ENCODE measurements around the gene SNCB. TPM values are rescaled to one million over a fixed set of nuclear protein-coding genes. Genes with fewer than 3 reads are reported as not detected.

The SNCB gene
- total RNA-seq, 2 donors from 2014 or later: not detected

- Histone ChIP-seq H3K9me3 (no peaks in the 10 kb centered on the region), H3K9ac (ENCODE audit: low read depth in 2 of 2, low read length in 2 of 2) (no peak overlapping the region), H3K27me3 (no peaks in the 10 kb centered on the region), H3K27ac (no peak overlapping the region), H3K36me3 (no peaks in the 10 kb centered on the region), H3K4me3 (no peak overlapping the region), H3K4me1 (peaks cover 3% of the 10 kb centered on the region)
- no peak for DNase-seq
- no peak for TF ChIP-seq CTCF (IDR thresholded peaks at IDR 0.05)
- intact Hi-C loops (cut with DNase I): loop anchor here (5.0 kb wide), 1 partner anchor 294 kb away; no protein-coding TSS in a partner anchor
Observed at GRCh38 chr5:176663566-176663965, 33.2 kb upstream of the SNCB start.

GRCh38 chr5:176662371-176663333 is 32.3 kb upstream of the SNCB start:
- Histone ChIP-seq H3K4me3 (no peak overlapping the region), H3K9ac (ENCODE audit: low read depth in 2 of 2, low read length in 2 of 2) (no peak overlapping the region), H3K4me1 (peaks cover 9% of the 10 kb centered on the region), H3K27me3 (no peaks in the 10 kb centered on the region), H3K36me3 (no peaks in the 10 kb centered on the region), H3K27ac (no peak overlapping the region), H3K9me3 (no peaks in the 10 kb centered on the region)
- no peak for DNase-seq
- intact Hi-C loops (cut with DNase I): loop anchor here (5.0 kb wide), 1 partner anchor 295 kb away; no protein-coding TSS in a partner anchor
- no peak for TF ChIP-seq CTCF (IDR thresholded peaks at IDR 0.05)

- Histone ChIP-seq H3K27ac (no peak overlapping the region), H3K9ac (ENCODE audit: low read depth in 2 of 2, low read length in 2 of 2) (no peak overlapping the region), H3K36me3 (no peaks in the 10 kb centered on the region), H3K4me1 (peaks cover 9% of the 10 kb centered on the region), H3K9me3 (no peaks in the 10 kb centered on the region), H3K4me3 (no peak overlapping the region), H3K27me3 (no peaks in the 10 kb centered on the region)
- no peak for DNase-seq
- intact Hi-C loops (cut with DNase I): loop anchor here (5.0 kb wide), 1 partner anchor 296 kb away; no protein-coding TSS in a partner anchor
- no peak for TF ChIP-seq CTCF (IDR thresholded peaks at IDR 0.05)
Observed at GRCh38 chr5:176661676-176662075, 31.3 kb upstream of the SNCB start.

GRCh38 chr5:176660860-176661641 is 30.7 kb upstream of the SNCB start:
- Histone ChIP-seq H3K9me3 (no peaks in the 10 kb centered on the region), H3K4me3 (no peak overlapping the region), H3K27me3 (no peaks in the 10 kb centered on the region), H3K4me1 (peaks cover 9% of the 10 kb centered on the region), H3K9ac (ENCODE audit: low read depth in 2 of 2, low read length in 2 of 2) (no peak overlapping the region), H3K36me3 (no peaks in the 10 kb centered on the region), H3K27ac (no peak overlapping the region)
- peak; percentile 71 for DNase-seq
- intact Hi-C loops (cut with DNase I): loop anchor here (5.0 kb wide), 1 partner anchor 296 kb away; no protein-coding TSS in a partner anchor
- peak; percentile 98 for TF ChIP-seq CTCF (IDR thresholded peaks at IDR 0.05)

DNA sequence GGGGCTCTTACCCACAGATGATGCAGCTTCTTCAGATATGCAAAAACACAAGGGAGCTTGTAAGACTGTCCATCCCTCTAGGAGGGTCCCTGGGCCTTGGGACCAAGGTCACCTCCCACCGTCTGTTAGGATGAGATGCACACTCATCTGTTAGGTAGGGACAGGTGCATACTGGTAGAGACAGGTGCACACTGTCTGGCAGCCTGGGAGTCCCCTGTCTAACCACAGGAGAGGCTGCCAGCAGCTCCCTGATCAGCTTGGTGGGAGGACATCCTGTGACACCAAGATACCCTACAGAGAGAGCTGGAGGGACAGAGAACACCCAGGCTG is 30.2 kb upstream of the SNCB start:
- H3K4me3 ChIP-seq: no peak overlapping the region
- H3K36me3 ChIP-seq: no peaks in the 10 kb centered on the region
- TF ChIP-seq CTCF (IDR thresholded peaks at IDR 0.05): no peak
- H3K27me3 ChIP-seq: no peaks in the 10 kb centered on the region
- intact Hi-C loops (cut with DNase I): loop anchor here (5.0 kb wide), 1 partner anchor 297 kb away; no protein-coding TSS in a partner anchor
- no peak overlapping the region for H3K9ac ChIP-seq (ENCODE audit: low read depth in 2 of 2, low read length in 2 of 2)
- H3K9me3 ChIP-seq: no peaks in the 10 kb centered on the region
- H3K4me1 ChIP-seq: peaks cover 9% of the 10 kb centered on the region
- DNase-seq: no peak
- no peak overlapping the region for H3K27ac ChIP-seq

All from colonic mucosa (tissue), 4 donors.